ENCODE results near the gene MSH5.
"Not testable (repeated sequence)": the region's sequence is repeated elsewhere in the genome, so short reads cannot be mapped to it uniquely, and the experiment has no call there.

DNA sequence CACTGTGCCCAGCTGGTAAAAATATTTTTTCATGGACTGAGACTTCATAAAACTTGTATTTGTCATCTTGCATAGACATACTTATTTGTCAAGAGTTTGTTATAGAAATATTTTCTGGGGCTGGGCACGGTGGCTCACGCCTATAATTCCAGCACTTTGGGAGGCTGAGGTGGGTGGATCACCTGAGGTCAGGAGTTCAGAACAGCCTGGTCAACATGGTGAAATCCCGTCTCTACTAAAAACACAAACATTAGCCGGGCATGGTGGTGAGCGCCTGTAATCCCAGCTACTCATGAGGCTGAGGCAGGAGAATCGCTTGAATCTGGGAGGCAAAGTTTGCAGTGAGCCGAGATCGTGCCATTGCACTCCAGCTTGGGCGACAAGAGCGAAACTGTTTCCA, 68.8 kb downstream of the MSH5 start:
- TF ChIP-seq, protein P1, sequence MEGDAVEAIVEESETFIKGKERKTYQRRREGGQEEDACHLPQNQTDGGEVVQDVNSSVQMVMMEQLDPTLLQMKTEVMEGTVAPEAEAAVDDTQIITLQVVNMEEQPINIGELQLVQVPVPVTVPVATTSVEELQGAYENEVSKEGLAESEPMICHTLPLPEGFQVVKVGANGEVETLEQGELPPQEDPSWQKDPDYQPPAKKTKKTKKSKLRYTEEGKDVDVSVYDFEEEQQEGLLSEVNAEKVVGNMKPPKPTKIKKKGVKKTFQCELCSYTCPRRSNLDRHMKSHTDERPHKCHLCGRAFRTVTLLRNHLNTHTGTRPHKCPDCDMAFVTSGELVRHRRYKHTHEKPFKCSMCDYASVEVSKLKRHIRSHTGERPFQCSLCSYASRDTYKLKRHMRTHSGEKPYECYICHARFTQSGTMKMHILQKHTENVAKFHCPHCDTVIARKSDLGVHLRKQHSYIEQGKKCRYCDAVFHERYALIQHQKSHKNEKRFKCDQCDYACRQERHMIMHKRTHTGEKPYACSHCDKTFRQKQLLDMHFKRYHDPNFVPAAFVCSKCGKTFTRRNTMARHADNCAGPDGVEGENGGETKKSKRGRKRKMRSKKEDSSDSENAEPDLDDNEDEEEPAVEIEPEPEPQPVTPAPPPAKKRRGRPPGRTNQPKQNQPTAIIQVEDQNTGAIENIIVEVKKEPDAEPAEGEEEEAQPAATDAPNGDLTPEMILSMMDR (optimal IDR thresholded peaks at IDR 0.05 in 1 of 3, IDR thresholded peaks at IDR 0.05 in 1 of 3, conservative IDR thresholded peaks at IDR 0.05 in 1 of 3; ENCODE audit: extremely low read depth in 1 of 3, insufficient read depth in 2 of 3, low read length in 3 of 3), result not testable (repeated sequence)
- TF ChIP-seq EZH2 (IDR thresholded peaks at IDR 0.05; ENCODE audit: low read length), result not testable (repeated sequence)

Data from keratinocyte (primary cell).